Upper lobe of left lung (tissue), 4 donors: Measurements from ENCODE around the gene TAOK3.

Source experiments
- CTCF ChIP-seq, 6 experiments: fragments of 450-650 bp in 4 of 6; fragments of 200-600 bp in 2 of 6; sonication (generic) in 2 of 6; IDR thresholded peaks; one replicate each; pipeline ENCODE4 v1.5.1; 2016 to 2019; ENCODE audit warnings: antibody characterized with exemption in 6 of 6
- EP300 ChIP-seq, 4 donors: sonication (generic); formaldehyde crosslinking; IDR thresholded peaks; one replicate each; pipeline ENCODE4 v1.5.1; 2017; ENCODE audit warnings: antibody characterized with exemption in 4 of 4, control low read depth in 2 of 4
- POLR2A ChIP-seq, 4 donors: fragments of 450-650 bp; IDR thresholded peaks; one replicate each; pipeline ENCODE4 v1.5.1; 2016 to 2017; ENCODE audit warnings: antibody characterized with exemption in 4 of 4, mild to moderate bottlenecking in 2 of 4

DNA sequence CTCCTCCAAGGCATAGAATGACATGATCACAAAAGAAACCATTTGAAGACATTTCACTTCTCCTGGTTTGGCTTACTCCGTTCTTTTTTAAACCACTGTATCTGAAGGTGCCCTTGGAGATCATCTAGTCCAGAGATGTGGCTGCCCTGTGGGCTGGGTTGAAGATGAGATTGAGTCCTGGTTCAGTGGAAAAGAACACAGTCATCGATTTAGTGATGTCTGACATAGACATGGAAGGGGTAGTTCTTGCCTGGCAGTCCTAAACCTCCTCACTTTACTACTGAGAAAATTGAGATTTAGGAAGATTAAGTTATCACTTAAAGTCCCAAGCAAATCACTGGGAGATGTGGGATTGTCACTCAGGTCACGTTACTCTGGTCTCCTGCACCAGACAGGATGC, 271.7 kb downstream of the TAOK3 start:
- TF ChIP-seq CTCF (IDR thresholded peaks at IDR 0.05), result no peak
- TF ChIP-seq POLR2A (IDR thresholded peaks at IDR 0.05), result no peak
- TF ChIP-seq EP300 (IDR thresholded peaks at IDR 0.05), result no peak
